ENCODE results near the gene NOL4L.

NOL4L gene

GRCh38 chr20:32516583-32517517 is 68.3 kb downstream of the NOL4L start:
- no peak overlapping the region for H3K27ac ChIP-seq
- no peak for TF ChIP-seq ZFX (IDR thresholded peaks at IDR 0.05)
- TF ChIP-seq CTCF (conservative IDR thresholded peaks at IDR 0.05), result no peak

GRCh38 chr20:32515631-32516101 is 69.5 kb downstream of the NOL4L start:
- TF ChIP-seq ZFX (IDR thresholded peaks at IDR 0.05) (no peak), CTCF (conservative IDR thresholded peaks at IDR 0.05) (no peak)
- no peak overlapping the region for H3K27ac ChIP-seq

GRCh38 chr20:32514760-32515159 is 70.4 kb downstream of the NOL4L start:
- H3K27ac ChIP-seq, result no peak overlapping the region
- TF ChIP-seq CTCF (conservative IDR thresholded peaks at IDR 0.05), result no peak
- no peak for TF ChIP-seq ZFX (IDR thresholded peaks at IDR 0.05)

- no peak overlapping the region for H3K27ac ChIP-seq
- TF ChIP-seq ZFX (IDR thresholded peaks at IDR 0.05) (no peak), CTCF (conservative IDR thresholded peaks at IDR 0.05) (no peak)
Measured at GRCh38 chr20:32513031-32513866, 71.9 kb downstream of the NOL4L start.

- H3K27ac ChIP-seq, result no peak overlapping the region
- TF ChIP-seq CTCF (conservative IDR thresholded peaks at IDR 0.05) (no peak), ZFX (IDR thresholded peaks at IDR 0.05) (no peak)
Measured at GRCh38 chr20:32512047-32512385, 73.1 kb downstream of the NOL4L start.

- TF ChIP-seq CTCF (conservative IDR thresholded peaks at IDR 0.05) (no peak), ZFX (IDR thresholded peaks at IDR 0.05) (no peak)
- H3K27ac ChIP-seq, result no peak overlapping the region
Measured at GRCh38 chr20:32511358-32512046, 73.6 kb downstream of the NOL4L start.

Measured in C4-2B (cell line).